NCI-H146 (cell line): ENCODE measurements around the gene CELF1.

ENCODE experiments used
- DNase-seq: peaks from one replicate; lab custom pipeline; 2025; lab: John Stamatoyannopoulos, UW

Gene CELF1

DNA sequence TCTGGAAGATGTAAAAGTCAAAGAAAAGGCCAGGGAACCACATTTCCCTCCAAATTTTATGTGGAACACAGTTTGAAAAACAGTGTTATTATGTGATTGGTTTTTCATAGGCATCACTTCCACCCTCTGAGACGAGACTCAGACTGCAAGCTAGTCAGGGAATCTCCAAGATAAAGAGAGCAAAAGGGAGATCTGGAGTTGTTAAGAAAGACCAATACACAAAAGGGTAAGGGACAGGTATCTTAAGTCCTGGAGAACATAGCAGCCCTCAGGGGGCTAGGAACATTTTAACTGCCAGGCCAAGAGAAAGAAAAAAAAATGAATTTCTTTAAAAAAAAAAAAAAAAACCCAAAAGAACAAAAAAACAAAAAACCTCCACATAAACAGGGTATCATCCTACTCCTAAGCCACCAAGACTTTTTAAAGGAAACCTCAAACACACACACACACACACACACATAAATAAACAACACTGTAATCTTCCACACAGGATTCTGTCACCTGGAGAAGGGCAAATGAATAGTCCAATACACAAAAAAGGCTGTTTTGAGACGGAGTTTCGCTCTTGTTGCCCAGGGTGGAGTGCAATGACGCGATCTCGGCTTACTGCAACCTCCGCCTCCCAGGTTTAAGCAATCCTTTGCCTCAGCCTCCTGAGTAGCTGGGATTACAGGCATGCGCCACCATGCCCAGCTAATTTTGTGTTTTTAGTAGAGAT, 44.5 kb downstream of the CELF1 start:
- no peak for DNase-seq

DNA sequence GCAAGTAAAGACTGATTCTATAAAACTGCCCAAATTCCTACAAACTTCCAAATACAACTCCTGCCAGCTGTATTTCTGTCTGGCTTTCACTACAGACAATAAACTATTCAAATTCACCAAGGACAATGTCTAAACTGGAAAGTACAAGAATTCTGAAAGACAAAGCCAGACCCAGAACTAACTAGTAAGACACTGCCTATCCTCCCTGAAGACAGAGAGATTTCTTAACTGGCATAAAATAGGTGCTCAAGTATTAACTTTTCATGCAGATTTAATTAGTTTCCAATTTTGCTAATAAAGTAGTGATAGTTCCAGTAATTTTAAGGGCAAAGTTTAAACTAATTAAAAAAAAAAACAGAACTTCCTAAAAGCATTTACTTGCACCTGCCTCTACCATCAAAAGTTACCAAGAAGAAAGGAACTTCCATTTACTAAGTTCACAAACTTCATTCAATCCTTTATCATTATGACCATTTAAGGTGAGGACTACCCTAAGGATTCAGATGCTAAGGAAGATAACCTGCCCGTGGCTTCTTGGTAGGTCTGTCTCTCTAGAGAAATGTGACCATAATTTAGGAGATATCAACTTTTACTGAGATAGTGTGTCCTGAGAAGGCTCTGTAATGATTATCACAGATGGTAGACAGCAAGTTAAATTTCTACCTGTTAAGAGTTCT, 45.2 kb downstream of the CELF1 start:
- DNase-seq, result no peak

DNA sequence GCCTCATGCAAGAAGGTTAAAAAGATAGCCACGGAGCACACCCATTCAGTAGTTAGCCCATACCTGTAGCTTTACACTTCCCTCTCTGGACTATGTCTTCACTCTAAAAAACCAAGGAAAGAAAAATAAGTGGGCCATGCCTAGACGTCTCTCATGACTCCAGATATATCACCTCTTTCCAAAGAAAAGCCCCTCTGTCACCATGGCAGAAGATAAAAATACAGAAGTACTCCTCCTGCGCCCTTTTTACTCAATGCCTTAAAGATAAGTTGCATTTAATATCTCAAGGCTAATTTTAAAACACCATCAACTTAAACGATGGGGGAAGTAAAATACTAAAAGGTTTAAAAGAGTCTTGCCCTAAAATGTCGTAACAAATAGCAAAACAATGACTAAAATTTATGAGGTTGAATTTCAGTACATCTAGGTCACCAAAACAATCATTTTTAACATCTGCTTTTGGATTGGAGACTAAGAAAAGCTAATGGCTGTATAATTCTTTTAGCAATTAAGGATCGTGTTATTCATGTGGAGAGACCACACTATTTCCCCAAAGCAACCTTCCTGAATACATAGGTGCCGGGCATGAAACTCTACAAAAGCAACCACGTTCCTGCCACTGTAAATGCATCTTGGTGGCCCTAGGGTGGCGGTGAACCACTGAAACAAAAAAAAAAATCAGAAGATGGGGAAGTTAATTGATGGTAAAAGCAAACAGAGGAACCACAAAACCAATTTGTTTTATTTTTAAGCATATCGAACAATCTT, 46.0 kb downstream of the CELF1 start:
- no peak for DNase-seq

DNA sequence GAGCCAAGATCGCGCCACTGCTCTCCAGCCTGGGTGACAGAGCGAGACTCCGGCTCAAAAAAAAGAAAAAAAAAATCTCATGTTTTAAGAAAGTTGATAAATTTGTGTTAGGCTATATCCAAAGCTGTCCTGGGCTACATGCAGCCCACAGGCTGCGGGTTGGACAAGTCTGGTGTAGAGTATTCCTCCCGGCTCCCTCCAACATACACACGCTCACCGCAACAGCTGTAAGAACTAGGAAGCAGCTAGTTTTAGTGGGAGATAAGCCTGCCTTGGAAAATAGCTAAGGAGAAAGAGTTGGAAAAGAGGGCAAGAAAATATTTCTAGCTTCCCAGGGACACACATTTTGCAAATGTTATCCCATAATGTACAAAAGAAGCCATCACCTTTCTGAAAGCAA, 46.6 kb downstream of the CELF1 start:
- DNase-seq, result no peak

DNA sequence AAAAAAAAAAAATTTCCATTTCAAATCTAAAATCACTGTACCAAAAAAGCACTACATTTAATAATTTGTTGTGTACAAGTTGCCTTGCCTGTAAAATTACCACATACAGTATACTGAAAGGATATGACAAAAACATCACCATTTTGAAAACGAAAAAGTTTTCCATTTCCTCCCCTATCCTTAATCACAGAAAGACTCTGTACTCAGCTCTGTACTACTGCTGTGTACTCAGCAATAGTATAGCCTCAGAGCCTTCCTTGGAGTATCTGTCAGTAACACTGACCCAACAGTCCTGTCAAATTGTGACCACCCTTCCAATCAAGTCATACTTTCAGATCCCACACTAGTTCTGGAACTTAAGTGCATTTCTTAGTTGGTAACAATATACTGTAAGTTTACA, 48.0 kb downstream of the CELF1 start:
- DNase-seq, result no peak

DNA sequence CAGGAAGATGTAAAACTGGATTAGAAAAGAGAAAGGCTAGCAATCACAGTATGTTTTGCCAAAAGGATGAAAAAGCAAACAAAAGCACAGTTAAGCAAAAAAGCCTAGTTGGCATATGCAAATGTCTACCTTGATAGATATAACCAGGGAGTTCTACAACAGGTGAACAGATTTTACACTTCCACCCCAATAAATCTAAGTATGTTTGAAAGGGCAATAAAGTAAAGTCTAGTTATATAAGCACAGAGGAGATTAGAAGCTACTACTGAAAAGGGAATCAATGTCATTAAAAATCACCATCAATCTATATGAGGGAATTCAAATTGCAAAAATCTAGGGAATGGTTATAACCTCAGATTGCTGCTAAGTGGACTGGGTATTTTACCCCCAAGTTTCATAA, 49.7 kb downstream of the CELF1 start:
- DNase-seq, result no peak

DNA sequence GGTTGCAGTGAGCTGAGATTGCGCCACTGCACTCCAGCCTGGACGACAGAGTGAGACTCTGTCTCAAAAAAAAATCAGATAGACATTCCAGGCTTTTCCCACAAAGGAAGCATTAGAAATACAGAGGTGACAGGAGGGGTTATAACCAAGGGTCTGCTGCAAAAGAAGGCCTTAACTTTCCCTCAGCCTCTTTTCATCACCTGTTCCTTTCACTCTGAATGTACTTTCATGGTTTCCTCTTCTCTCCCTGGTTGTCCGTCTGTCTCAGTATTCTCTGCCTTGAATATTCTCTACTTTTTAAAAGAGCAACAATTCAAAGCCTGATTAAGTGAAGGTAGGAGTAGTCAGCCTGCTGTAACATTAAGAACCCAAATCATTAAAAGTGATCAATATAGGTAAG, 50.2 kb downstream of the CELF1 start:
- DNase-seq, result no peak

DNA sequence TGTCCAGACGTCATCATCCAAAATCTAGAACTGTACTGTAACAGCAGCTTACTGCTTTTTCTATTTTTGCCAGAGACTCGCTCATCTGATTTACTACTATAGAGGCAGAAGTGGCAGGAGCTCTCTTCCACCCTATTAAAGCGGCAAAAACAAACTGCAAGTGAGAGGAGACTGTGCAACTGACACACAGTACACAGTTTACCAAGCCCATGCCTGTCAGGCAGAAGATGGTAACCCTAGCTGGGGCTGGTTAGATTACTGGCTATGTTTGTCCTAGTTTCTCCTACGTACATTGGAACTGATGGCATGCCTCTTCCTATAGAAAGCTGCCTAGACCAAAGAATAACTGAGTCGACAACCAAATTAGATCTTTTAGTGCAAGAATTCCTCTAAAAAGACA, 51.8 kb downstream of the CELF1 start:
- DNase-seq, result no peak

DNA sequence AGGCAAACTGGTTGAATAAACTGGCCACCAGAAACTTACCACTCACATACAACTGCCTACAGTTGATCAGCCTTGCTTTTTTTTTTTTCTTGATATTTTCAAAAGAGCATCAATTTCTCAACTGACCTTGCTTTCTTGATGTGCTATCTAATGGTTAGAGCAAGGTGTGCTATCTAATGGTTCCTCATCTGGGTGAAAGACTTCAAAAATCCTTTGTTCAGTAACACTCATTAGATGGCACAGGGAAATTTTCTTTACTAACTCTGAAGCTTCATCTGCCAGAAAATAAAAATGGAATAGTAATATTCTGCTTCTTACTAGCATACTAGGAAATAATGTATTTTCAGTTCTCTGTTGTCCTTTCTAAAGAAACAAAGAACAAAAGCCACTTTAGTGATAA, 52.8 kb downstream of the CELF1 start:
- no peak for DNase-seq

DNA sequence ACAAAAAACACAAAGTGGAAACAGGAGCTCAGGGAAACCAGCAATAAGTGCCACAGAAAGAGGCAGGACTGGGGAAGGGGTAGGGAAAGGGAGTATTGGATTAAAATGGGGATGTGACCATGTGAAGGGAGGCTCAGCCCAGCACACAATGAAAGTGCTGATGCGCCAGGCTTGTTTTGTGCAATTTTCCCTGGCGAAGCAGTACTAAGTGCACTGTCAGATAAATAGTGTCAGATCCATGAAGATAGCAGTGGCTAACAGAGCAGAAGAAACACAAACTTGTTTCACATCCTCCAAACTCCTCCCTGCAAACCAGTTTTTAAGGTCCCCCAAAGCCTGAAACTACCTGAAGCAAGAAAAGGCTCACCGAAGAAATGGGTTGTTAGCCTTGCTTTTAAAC, 53.3 kb downstream of the CELF1 start:
- no peak for DNase-seq

DNA sequence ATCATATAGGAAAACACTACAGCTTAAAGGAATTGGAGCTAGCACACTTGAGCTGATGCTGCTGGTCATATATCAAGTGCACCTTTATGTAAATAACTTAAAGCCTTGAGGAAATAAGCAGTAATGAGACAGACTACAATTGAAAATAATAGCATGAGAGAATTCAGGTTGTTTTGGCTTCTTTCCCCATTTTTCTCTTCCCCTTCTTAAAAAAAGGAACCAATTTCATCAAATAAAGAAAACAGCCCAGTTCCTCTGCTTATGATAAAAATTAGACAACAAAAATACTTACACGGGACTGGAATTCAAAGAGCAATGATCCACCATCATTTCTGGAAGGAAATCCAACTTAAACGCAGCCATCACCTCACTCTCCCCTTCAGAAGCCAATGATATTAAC, 53.8 kb downstream of the CELF1 start:
- DNase-seq, result no peak

DNA sequence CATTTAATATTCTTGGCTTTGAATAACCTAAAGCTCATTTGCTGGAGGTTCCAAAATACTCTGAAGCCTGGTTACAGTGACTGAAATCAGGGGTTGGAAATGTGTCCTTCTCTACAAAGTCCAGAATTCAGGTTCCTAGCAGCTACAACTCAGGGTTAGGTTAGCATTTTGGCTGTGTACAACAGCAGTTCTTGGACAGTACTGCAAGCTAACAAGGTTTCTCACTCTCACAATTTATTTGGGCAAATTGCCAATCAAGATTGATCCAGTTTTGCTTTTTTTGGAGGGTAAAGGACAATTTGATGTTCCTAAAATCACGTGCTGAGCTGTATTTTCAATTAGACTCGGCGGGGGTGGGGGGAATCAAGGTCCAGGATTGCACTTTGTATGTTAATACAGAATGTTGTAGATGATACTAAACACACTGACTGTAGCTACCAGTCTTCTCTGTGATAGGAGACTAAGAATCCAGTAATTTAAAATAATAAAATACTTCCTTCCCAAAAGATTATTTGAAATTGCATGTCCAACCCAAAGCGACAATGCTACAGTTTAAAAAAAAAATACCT, 54.3 kb downstream of the CELF1 start:
- DNase-seq, result no peak

DNA sequence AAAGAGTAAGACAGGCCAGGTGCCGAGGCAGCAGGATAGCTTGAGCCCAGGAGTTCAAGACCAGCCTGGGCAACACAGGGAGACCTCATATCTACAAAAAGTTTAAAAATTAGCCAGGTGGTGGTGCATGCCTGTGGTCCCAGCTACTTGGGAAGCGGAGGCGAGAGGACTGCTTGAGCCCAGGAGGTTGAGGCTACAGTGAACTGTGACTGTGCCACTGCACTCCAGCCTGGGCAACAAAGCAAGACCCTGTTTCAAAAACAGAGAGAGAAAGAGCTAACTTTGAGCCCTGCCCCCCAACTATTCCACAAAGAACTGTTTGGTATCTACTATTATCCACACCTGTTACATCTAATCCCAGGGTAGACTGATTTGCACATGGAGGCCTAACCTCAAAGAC, 54.8 kb downstream of the CELF1 start:
- no peak for DNase-seq

DNA sequence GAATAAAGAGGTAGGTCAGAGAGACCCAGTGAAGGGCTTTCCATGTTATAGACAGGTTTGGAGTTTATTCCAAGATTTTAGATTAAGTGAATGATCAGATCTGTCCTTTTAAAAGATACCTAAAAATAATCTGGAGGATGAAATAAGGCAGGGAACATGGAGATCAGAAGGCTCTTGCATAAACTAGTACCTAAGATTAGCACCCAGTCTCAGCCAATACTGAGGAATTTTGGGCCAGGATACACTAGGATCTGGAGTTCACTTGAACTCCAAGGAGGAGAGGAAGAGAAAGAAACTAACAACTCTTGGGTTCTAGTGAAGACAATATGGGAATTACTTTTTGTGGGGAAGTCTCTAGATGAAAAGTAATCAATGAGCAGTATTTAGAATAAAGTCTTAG, 56.1 kb downstream of the CELF1 start:
- no peak for DNase-seq

DNA sequence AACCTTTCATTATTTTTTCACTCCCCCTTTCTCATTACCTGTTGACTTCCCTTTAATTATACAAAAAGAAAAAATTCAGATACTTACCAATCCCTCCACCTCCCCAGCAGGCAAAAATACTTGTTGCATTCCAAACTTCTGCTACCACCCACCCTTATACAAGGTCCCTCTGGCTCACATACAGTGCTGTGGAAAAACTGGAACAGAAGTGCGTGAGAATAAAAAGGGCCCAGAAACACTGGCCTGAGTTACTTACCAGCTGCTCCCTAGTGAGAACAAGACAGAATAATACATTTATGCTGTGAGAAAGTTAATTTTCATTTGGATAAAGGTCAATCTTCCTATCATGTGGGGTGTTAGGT, 57.1 kb downstream of the CELF1 start:
- no peak for DNase-seq

DNA sequence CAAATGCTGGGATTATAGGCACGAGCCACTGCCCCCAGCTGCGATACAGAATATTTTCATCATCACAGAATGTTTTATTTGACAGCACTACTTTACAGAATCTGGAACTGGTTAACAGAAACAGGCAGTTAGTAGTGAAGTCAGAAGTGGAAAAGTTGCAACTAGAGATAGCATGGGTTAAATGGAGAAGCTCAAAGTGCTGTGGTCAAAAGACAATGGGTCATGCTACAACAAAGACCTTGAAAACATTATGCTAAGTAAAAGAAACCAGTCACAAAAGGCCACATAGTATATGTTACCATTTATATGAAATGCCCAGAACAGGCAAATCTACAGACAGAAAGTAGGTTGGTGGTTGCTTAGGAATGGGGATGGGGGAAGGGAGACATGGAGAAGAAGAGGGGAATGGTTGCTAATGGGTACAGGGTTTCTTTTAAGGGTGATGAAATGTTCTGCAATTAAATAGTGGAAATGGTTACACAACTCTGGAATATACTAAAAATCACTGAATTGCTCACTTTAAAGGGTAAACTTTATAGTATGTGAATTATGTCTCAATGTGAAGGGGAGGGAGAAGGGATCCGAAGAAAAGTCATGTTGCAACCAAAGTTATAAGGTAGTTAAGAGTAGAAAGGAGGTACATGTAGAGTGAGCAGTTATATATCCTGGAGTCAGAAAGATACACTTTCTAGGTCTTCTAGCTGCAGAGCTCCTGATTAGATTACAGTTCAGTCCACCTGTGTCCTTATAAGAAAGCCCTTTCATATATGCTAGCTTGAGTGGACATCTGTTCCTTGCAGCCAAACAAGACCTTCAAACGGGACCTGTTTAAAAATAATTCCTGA, 57.7 kb downstream of the CELF1 start:
- no peak for DNase-seq

DNA sequence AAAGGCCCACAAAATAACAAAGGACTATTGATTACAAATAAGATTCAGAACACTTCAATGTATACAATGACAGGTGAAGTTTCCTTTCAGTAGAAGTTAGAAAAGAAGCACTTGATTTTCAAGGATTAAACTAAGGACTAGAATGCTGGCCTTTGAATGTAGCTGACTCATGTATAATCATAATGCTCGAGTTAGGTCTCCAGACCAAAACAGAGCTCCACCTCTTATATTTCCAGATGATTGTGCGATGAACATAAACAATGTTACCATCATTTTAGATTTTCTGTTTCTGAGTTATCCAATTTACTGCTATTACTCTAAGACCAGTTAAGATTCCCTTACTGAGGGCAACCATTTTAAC, 63.6 kb downstream of the CELF1 start:
- DNase-seq, result no peak

DNA sequence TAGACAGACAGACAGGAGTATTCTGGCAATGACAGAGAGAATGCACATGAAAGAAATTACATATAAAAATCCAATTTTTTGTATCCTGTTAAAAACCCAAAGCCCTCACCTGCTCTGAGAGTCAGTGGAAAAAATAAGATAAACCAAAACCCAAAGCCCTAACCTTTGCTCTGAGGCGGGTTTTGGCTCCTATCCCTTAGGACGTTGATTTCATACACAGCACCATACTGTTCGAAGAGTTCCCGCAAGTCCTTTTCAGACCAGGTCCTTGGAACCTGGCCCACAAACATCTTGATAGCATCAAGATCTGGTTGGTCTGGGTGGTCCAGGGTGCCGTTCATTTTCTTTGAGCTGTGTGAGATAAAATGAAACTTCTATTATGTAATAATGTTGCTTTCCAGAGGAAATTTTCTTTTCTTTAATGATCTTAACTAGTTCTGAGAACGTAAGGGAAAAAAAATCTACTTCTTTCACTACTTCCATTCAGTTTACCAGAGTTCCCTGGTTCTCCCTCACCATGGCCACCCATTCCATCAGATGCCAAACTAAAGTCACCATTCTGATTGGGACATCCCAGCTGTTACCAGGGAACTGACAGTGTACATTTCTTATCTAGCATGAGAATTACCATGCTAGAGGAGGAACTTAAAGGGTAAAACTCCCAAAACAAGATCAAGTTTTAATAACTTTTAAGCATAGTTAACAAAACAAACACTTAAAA, 64.1 kb downstream of the CELF1 start:
- no peak for DNase-seq

DNA sequence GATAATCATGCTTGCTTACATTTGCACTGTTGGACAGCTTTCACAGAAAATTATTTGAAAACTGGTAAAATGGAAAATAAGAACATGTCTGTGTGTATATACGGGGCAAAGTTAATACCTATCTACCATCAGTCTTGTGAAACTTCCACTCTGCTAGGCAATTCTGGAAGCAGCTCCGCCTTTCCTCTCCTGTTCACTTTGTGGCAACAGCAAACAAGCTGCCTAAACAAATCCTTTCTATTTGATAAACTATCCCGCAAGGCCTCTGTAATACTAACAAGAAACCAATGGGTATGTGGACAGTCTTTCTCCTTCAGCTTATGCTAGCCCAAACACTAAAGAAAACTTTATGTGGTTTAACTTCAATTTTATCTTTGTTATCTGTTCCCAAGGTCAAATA, 64.8 kb downstream of the CELF1 start:
- DNase-seq, result no peak

DNA sequence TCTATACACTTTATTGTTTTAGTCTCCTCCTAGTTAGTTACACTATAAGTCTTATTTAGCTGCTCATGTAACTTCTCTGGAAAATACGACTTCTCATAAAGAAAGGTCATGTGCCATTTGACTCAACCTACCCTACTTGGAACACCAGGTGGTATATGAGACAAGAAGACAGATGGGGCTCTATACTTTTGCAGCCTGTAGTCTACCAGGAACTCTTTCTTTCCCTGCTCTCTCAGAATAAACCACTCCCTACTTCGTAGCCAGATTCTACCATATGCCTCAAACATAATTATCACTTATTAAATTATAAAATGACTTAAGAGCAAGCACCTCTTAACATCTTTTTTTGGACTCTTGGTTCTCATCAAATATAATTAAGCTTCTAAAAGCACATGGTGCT, 65.5 kb downstream of the CELF1 start:
- no peak for DNase-seq

DNA sequence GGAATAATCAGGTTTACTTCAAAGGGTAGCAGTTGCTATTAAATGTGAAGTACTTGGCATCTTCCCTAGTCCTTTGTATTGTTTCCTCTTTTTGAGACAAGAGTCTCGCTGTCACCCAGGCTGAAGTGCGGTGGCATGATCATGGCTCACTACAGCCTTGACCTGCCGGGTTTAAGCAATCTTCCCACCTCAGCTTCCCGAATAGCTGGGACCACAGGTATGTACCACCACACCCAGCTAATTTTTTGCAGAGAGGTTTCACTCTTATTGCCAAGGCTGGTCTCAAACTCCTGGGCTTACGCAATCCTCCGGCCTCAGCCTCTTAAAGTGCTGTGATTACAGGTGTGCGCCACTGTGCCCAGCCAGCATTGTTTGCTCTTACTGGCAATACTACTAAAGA, 67.8 kb downstream of the CELF1 start:
- no peak for DNase-seq

DNA sequence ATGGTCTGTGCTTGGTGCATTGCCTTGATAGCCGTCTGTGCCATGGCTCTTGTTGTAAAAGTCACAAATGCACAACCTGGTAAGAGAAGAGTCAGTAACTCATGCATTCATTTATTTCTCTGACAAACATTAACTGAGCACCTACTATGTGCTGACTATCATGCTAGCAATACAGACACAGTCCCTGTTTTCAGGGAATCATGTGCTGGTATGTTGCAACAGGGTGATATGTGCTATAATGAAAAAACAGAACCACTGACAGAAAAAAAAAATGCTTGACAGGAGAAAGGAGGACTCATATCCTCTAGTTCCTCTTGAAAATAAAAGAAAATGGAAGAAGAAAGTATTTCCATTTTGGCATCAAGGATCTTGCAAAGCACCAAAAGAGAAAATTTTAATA, 69.5 kb downstream of the CELF1 start:
- no peak for DNase-seq
